ENCODE measurements around the gene WDR77.

WDR77 gene

GRCh38 chr1:111462370-111463028 lies 13.4 kb upstream of the WDR77 start:
- H3K36me3 Mint-ChIP-seq (ENCODE audit: low read depth): peaks cover 48% of the 10 kb centered on the region
- H3K27me3 Mint-ChIP-seq (ENCODE audit: low read depth): no peaks in the 10 kb centered on the region
- H3K4me1 Mint-ChIP-seq (ENCODE audit: low read depth): peaks cover 11% of the 10 kb centered on the region
- H3K9me3 Mint-ChIP-seq: no peaks in the 10 kb centered on the region
- no peak overlapping the region for H3K27ac Mint-ChIP-seq
- H3K4me3 Mint-ChIP-seq: no peak overlapping the region

- no peak overlapping the region for H3K4me3 Mint-ChIP-seq
- H3K27me3 Mint-ChIP-seq (ENCODE audit: low read depth): no peaks in the 10 kb centered on the region
- H3K36me3 Mint-ChIP-seq (ENCODE audit: low read depth): peaks cover 54% of the 10 kb centered on the region
- no peaks in the 10 kb centered on the region for H3K9me3 Mint-ChIP-seq
- peaks cover 14% of the 10 kb centered on the region for H3K4me1 Mint-ChIP-seq (ENCODE audit: low read depth)
- no peak overlapping the region for H3K27ac Mint-ChIP-seq
These were observed 12.7 kb upstream of the WDR77 start for GRCh38 chr1:111461765-111462164.

GRCh38 chr1:111455642-111456031 lies 6.6 kb upstream of the WDR77 start:
- Mint-ChIP-seq H3K4me3 (peak overlapping the region; percentile 59), H3K27ac (peak overlapping the region; percentile 41), H3K27me3 (ENCODE audit: low read depth) (no peaks in the 10 kb centered on the region), H3K4me1 (ENCODE audit: low read depth) (peaks cover 60% of the 10 kb centered on the region), H3K36me3 (ENCODE audit: low read depth) (peaks cover 56% of the 10 kb centered on the region), H3K9me3 (no peaks in the 10 kb centered on the region)

GRCh38 chr1:111454859-111455641 lies 6.0 kb upstream of the WDR77 start:
- peaks cover 55% of the 10 kb centered on the region for H3K36me3 Mint-ChIP-seq (ENCODE audit: low read depth)
- H3K4me3 Mint-ChIP-seq: peak overlapping the region; percentile 59
- H3K4me1 Mint-ChIP-seq (ENCODE audit: low read depth): peaks cover 63% of the 10 kb centered on the region

GRCh38 chr1:111453706-111454105 lies 4.7 kb upstream of the WDR77 start:
- no peak overlapping the region for H3K4me3 Mint-ChIP-seq
- no peak overlapping the region for H3K27ac Mint-ChIP-seq
- peaks cover 56% of the 10 kb centered on the region for H3K36me3 Mint-ChIP-seq (ENCODE audit: low read depth)
- H3K9me3 Mint-ChIP-seq: no peaks in the 10 kb centered on the region
- H3K27me3 Mint-ChIP-seq (ENCODE audit: low read depth): no peaks in the 10 kb centered on the region
- H3K4me1 Mint-ChIP-seq (ENCODE audit: low read depth): peaks cover 63% of the 10 kb centered on the region

More at GRCh38 chr1:111454859-111455641, 6.0 kb upstream of the WDR77 start:
- Mint-ChIP-seq H3K27me3 (ENCODE audit: low read depth) (no peaks in the 10 kb centered on the region), H3K27ac (peak overlapping the region; percentile 76), H3K9me3 (no peaks in the 10 kb centered on the region)

GRCh38 chr1:111452581-111452980 lies 3.5 kb upstream of the WDR77 start:
- Mint-ChIP-seq H3K9me3 (no peaks in the 10 kb centered on the region), H3K4me1 (ENCODE audit: low read depth) (peaks cover 68% of the 10 kb centered on the region), H3K4me3 (no peak overlapping the region), H3K36me3 (ENCODE audit: low read depth) (peaks cover 50% of the 10 kb centered on the region), H3K27me3 (ENCODE audit: low read depth) (no peaks in the 10 kb centered on the region), H3K27ac (no peak overlapping the region)

- Mint-ChIP-seq H3K9me3 (no peaks in the 10 kb centered on the region), H3K36me3 (ENCODE audit: low read depth) (peaks cover 43% of the 10 kb centered on the region), H3K4me3 (peak overlapping the region; percentile 100), H3K4me1 (ENCODE audit: low read depth) (peaks cover 68% of the 10 kb centered on the region), H3K27me3 (ENCODE audit: low read depth) (no peaks in the 10 kb centered on the region), H3K27ac (peak overlapping the region; percentile 91)
These were observed 1.1 kb upstream of the WDR77 start for GRCh38 chr1:111450185-111450584.

GRCh38 chr1:111449703-111450017 lies 604 bp upstream of the WDR77 start:
- no peaks in the 10 kb centered on the region for H3K27me3 Mint-ChIP-seq (ENCODE audit: low read depth)
- no peaks in the 10 kb centered on the region for H3K9me3 Mint-ChIP-seq
- peak overlapping the region; percentile 100 for H3K4me3 Mint-ChIP-seq
- peak overlapping the region; percentile 91 for H3K27ac Mint-ChIP-seq
- H3K4me1 Mint-ChIP-seq (ENCODE audit: low read depth): peaks cover 65% of the 10 kb centered on the region
- H3K36me3 Mint-ChIP-seq (ENCODE audit: low read depth): peaks cover 39% of the 10 kb centered on the region

GRCh38 chr1:111448482-111448917 lies 556 bp downstream of the WDR77 start:
- H3K9me3 Mint-ChIP-seq: no peaks in the 10 kb centered on the region
- peaks cover 54% of the 10 kb centered on the region for H3K4me1 Mint-ChIP-seq (ENCODE audit: low read depth)
- H3K4me3 Mint-ChIP-seq: peak overlapping the region; percentile 100
- H3K27me3 Mint-ChIP-seq (ENCODE audit: low read depth): no peaks in the 10 kb centered on the region
- H3K36me3 Mint-ChIP-seq (ENCODE audit: low read depth): peaks cover 40% of the 10 kb centered on the region
- H3K27ac Mint-ChIP-seq: peak overlapping the region; percentile 71

- Mint-ChIP-seq H3K4me3 (peak overlapping the region; percentile 100), H3K36me3 (ENCODE audit: low read depth) (peaks cover 50% of the 10 kb centered on the region), H3K4me1 (ENCODE audit: low read depth) (peaks cover 49% of the 10 kb centered on the region), H3K9me3 (no peaks in the 10 kb centered on the region), H3K27me3 (ENCODE audit: low read depth) (no peaks in the 10 kb centered on the region), H3K27ac (no peak overlapping the region)
These were observed 1.8 kb downstream of the WDR77 start for GRCh38 chr1:111446967-111447892.

- Mint-ChIP-seq H3K27me3 (ENCODE audit: low read depth) (no peaks in the 10 kb centered on the region), H3K9me3 (no peaks in the 10 kb centered on the region), H3K4me1 (ENCODE audit: low read depth) (peaks cover 43% of the 10 kb centered on the region), H3K27ac (no peak overlapping the region), H3K4me3 (peak overlapping the region; percentile 14), H3K36me3 (ENCODE audit: low read depth) (peaks cover 48% of the 10 kb centered on the region)
These were observed 2.5 kb downstream of the WDR77 start for GRCh38 chr1:111446546-111446945.

- Mint-ChIP-seq H3K4me3 (no peak overlapping the region), H3K9me3 (no peaks in the 10 kb centered on the region)
These were observed 5.0 kb downstream of the WDR77 start for GRCh38 chr1:111444031-111444430.

GRCh38 chr1:111442457-111442856 lies 6.6 kb downstream of the WDR77 start:
- Mint-ChIP-seq H3K9me3 (no peaks in the 10 kb centered on the region), H3K27me3 (ENCODE audit: low read depth) (no peaks in the 10 kb centered on the region), H3K4me1 (ENCODE audit: low read depth) (peaks cover 22% of the 10 kb centered on the region), H3K36me3 (ENCODE audit: low read depth) (peaks cover 55% of the 10 kb centered on the region), H3K27ac (no peak overlapping the region), H3K4me3 (no peak overlapping the region)

More at GRCh38 chr1:111444031-111444430, 5.0 kb downstream of the WDR77 start:
- Mint-ChIP-seq H3K36me3 (ENCODE audit: low read depth) (peaks cover 49% of the 10 kb centered on the region), H3K27me3 (ENCODE audit: low read depth) (no peaks in the 10 kb centered on the region), H3K27ac (no peak overlapping the region), H3K4me1 (ENCODE audit: low read depth) (peaks cover 31% of the 10 kb centered on the region)

- H3K27me3 Mint-ChIP-seq (ENCODE audit: low read depth): no peaks in the 10 kb centered on the region
- no peaks in the 10 kb centered on the region for H3K9me3 Mint-ChIP-seq
- H3K36me3 Mint-ChIP-seq (ENCODE audit: low read depth): peaks cover 52% of the 10 kb centered on the region
- H3K27ac Mint-ChIP-seq: no peak overlapping the region
- H3K4me3 Mint-ChIP-seq: no peak overlapping the region
- peaks cover 14% of the 10 kb centered on the region for H3K4me1 Mint-ChIP-seq (ENCODE audit: low read depth)
These were observed 7.4 kb downstream of the WDR77 start for GRCh38 chr1:111441573-111442192.
